SK-N-SH treated with all-trans-retinoic acid at 6 μM for 48 hours (cell line): ENCODE results near the gene TWF2.

ENCODE experiments used
- ARNTL ChIP-seq: fragments of 450-650 bp; formaldehyde crosslinking; IDR thresholded peaks from 2 replicates; pipeline ENCODE4 v1.5.0; 2020; ENCODE audit warnings: low read depth, mild to moderate bottlenecking, moderate library complexity, borderline replicate concordance
- ISL1 ChIP-seq: fragments of 250-450 bp; sonication (Bioruptor Pico); IDR thresholded peaks from 2 replicates; pipeline ENCODE4 v2.1.2; 2022; ENCODE audit warnings: mild to moderate bottlenecking, moderate library complexity
- PATZ1 ChIP-seq: fragments of 250-450 bp; sonication (Bioruptor Pico); IDR thresholded peaks from 2 replicates; pipeline ENCODE4 v1.8.0; 2020; ENCODE audit warnings: mild to moderate bottlenecking, moderate library complexity, borderline replicate concordance
- PPARA ChIP-seq: fragments of 250-450 bp; sonication (Bioruptor Pico); IDR thresholded peaks from 2 replicates; pipeline ENCODE4 v1.5.0; 2020; ENCODE audit warnings: mild to moderate bottlenecking, borderline replicate concordance
- RARB ChIP-seq: fragments of 250-450 bp; sonication (Bioruptor Pico); IDR thresholded peaks from 2 replicates; pipeline ENCODE4 v1.8.0; 2021; ENCODE audit warnings: mild to moderate bottlenecking, moderate library complexity
- ZC3H10 ChIP-seq: fragments of 250-450 bp; sonication (Bioruptor Pico); IDR thresholded peaks from 2 replicates; pipeline ENCODE4 v1.5.1; 2021; ENCODE audit warnings: mild to moderate bottlenecking, moderate library complexity

GRCh38 chr3:52269776-52270175, 30.8 kb upstream of the TWF2 start:
- no peak for TF ChIP-seq ARNTL
- TF ChIP-seq RARB (CRISPR knock-in tag), result no peak
- TF ChIP-seq PPARA (CRISPR knock-in tag), result no peak
- TF ChIP-seq PATZ1, result no peak
- TF ChIP-seq ISL1 (CRISPR knock-in tag), result no peak
- no peak for TF ChIP-seq ZC3H10 (CRISPR knock-in tag)
